GM15510 (cell line): ENCODE data around the gene PGF.

ENCODE experiments used
- POLR2A ChIP-seq: IDR thresholded peaks from 3 replicates; pipeline ENCODE4 v1.6.1; 2011; ENCODE audit warnings: borderline replicate concordance; ENCODE audit not compliant: insufficient read length; ENCODE audit errors: extremely low read depth

PGF gene

DNA sequence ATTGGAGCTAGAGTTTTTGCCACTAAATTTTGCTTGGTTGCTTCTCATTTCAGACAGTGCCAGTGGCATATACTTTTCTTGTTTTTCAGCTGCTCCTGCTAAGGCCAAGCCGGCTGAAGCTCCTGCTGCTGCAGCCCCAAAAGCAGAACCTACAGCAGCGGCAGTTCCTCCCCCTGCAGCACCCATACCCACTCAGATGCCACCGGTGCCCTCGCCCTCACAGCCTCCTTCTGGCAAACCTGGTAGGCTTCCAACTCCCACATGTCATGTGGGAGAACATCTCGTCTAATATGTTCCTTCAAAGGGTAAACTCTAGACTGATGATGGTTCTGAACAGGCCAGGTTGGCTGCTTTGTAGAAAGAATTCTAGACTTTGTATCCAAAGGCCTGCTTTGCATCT is 62.7 kb downstream of the PGF start:
- TF ChIP-seq POLR2A = no peak

DNA sequence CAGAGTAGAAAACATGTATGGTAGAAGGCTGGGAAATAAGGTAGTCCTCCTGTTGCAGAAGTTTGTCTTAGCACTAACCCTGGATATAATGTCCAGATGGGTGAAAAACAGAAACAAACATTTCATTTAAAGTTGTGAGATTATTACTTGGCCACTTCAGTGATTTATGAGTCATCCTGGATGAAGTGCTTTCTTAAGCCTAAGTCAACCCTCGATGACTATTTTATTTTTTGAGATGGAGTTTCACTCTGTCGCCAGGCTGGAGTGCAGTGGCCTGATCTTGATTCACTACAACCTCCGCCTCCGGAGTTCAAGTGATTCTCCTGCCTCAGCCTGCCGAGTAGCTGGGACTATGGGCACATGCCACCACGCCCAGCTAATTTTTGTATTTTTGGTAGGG is 63.5 kb downstream of the PGF start:
- TF ChIP-seq POLR2A = no peak
